Peyer's patch (tissue), 4 donors: Measurements from ENCODE around the gene CBR4.

ENCODE experiments used
- CTCF ChIP-seq, 6 experiments: fragments of 450-650 bp in 4 of 6; fragments of 200-600 bp in 2 of 6; sonication (generic) in 1 of 6; IDR thresholded peaks; one replicate each; pipeline ENCODE4 v1.5.1; 2017 to 2019; ENCODE audit warnings: antibody characterized with exemption in 6 of 6, mild to moderate bottlenecking in 3 of 6, moderate library complexity in 1 of 6
- POLR2A ChIP-seq, 2 donors: fragments of 450-650 bp; IDR thresholded peaks; one replicate each; pipeline ENCODE4 v1.5.1; 2017; ENCODE audit warnings: antibody characterized with exemption in 2 of 2, mild to moderate bottlenecking in 2 of 2, moderate library complexity in 2 of 2

- TF ChIP-seq CTCF (IDR thresholded peaks at IDR 0.05) (peak in 1 of 6 experiments; percentile 20), POLR2A (IDR thresholded peaks at IDR 0.05) (no peak)
Measured at GRCh38 chr4:169009286-169010124, 550 bp downstream of the CBR4 start.
